ENCODE measurements around the gene MED29.

Gene MED29

DNA sequence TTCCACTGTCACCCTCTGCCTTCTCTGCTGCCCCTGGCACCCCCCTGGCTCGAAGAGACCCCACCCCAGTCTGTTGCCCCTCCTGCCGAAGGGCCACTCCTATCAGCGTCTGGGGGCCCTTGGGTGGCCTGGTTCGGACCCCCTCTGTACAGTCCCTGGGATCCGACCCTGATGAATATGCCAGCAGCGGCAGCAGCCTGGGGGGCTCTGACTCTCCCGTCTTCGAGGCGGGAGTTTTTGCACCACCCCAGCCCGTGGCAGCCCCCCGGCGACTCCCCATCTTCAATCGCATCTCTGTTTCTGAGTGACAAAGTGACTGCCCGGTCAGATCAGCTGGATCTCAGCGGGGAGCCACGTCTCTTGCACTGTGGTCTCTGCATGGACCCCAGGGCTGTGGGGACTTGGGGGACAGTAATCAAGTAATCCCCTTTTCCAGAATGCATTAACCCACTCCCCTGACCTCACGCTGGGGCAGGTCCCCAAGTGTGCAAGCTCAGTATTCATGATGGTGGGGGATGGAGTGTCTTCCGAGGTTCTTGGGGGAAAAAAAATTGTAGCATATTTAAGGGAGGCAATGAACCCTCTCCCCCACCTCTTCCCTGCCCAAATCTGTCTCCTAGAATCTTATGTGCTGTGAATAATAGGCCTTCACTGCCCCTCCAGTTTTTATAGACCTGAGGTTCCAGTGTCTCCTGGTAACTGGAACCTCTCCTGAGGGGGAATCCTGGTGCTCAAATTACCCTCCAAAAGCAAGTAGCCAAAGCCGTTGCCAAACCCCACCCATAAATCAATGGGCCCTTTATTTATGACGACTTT lies 17.4 kb downstream of the MED29 start:
- DNase-seq (ENCODE audit: insufficient read length, low spot score) (no peak), FAIRE-seq (no peak)
- no peak for TF ChIP-seq POLR2A (IDR thresholded peaks at IDR 0.05; ENCODE audit: low read depth, low read length)

DNA sequence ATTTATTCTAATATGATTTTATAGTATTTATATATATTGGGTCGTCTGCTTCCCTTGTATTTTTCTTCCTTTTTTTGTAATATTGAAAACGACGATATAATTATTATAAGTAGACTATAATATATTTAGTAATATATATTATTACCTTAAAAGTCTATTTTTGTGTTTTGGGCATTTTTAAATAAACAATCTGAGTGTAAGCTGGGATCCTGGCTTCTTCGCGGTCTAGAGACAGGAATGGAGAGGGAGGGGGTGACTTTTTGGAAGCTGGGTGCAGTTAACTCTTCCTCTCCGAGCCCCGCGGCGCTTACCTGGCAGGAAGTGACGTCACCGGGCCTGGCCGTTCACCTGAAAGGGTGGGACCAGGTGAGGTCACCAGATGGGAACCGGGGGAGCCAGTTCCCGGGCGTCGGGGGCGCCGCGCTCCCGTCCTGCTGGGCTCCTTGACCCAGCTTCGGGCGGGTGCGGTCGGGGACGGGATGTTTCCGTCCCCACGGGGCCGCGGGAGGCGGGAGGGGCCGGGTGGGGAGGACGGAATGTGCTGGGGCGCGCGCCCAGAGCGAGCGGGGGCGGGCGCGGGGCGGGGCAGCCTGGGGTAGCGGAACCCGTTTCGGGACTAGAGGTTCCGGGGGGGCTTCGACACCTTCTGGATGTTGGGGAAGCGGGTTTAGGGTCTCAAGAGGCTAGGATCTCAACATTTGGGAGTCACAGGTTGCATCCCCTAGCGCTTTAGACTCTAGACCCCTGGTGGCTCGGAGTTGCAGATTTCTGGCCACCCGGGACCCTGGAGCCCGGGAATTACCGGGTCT lies 18.2 kb downstream of the MED29 start:
- peak; percentile 75 for DNase-seq (ENCODE audit: insufficient read length, low spot score)
- no peak for TF ChIP-seq POLR2A (IDR thresholded peaks at IDR 0.05; ENCODE audit: low read depth, low read length)
- FAIRE-seq = no peak

DNA sequence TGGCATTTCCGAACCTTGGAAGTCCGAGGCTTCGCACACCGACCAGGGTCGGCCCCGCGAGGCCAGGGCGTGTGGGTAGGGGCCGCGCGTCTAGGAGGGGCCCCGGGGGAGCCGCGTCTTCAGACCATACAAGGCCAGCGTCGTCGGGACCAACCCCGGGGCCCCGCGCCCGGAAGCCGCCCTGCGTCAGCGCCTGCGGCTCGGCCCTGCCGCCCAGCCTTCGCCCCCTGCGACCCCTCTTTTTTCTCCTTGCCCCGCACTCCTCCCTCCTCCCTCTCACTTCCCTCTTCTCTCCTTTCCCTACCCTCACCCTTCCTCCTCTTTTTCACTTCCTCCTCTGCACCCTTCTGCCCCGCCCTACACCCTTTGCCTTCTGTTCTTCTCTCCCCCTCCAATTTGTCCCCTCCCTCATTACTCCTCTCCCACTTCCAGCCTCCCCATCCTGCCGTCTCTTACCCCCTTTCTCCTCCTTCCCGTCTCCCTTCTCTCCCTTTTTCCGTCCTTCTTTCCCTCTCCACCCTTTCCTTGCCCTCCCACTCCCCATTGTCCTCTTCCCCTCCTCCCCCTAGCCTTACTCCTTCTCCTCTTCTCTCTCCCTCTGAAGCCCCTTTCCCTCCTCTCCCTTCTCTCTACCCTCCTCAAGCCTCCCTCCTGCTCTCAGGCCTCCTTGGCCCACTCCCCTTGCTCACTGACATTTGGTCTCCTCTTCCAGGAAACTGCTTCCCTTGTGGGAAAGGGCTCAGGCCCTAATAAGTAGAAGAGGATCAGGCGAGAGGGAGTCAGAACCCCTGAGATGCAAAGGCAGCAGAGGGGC lies 19.0 kb downstream of the MED29 start:
- TF ChIP-seq POLR2A (IDR thresholded peaks at IDR 0.05; ENCODE audit: low read depth, low read length) = no peak
- FAIRE-seq (no peak), DNase-seq (ENCODE audit: insufficient read length, low spot score) (no peak)

DNA sequence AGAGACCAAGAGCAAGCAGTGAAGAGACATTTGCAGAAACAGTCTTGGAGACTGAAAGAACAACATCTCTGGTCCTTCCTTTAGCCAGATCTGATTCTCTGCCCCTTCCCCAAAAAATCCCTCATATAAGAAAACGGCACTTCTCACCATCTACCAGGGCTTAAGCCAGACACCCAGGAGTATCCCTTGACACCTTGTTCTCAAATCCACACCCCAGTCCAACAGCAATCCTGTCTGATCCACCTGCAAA lies 19.6 kb downstream of the MED29 start:
- DNase-seq (ENCODE audit: insufficient read length, low spot score) (no peak), FAIRE-seq (no peak)
- TF ChIP-seq POLR2A (IDR thresholded peaks at IDR 0.05; ENCODE audit: low read depth, low read length) = no peak

DNA sequence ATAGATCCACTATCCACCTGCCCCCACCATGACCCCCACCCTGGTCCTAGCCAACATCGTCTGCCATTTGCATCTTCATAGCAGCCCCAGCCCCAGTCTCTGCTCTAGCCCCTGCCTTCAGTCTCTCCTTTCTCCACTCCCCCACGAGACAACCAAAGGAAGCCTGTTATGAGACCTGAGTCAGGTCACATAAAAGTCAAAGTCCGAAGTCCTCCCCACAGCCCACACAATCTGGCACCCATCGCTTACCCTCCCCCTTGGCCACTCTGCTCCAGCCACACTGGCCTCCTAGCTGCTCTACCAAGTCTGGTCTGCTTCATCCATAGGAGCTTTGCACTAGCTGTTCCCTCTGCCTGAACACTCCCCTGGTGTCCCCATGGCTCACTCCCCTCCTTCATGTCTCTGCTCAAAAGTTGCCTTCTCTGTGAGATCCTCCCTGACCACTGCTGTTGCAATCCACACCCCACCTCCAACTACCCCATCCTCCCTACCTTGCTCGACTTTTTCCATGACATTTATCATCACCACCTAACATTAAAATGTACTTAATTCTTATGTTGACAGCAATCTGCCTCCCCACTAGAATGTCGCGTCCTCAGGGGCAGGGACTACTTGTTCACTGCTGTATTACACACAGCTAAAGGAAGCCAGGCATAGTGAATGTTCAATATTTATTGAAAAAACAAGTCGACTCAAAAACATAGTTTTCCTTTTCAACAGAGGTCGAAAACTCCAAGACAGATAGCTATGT lies 20.1 kb downstream of the MED29 start:
- FAIRE-seq (no peak), DNase-seq (ENCODE audit: insufficient read length, low spot score) (no peak)
- no peak; the same call in 1 of the 2 replicates for TF ChIP-seq POLR2A (IDR thresholded peaks at IDR 0.05; ENCODE audit: low read depth, low read length)

DNA sequence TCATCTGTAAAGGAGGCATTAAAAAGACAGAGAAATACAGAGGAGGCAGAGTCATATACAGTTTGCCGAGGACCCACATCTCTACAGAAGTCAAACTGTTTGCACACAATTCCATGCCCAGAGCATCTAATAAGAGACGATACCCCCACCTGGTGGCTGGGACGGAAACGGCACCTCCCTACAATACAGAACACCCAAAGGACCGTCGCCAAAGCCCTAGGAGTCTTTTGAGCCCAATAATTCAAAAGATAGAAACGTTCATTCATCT lies 20.6 kb downstream of the MED29 start:
- DNase-seq (ENCODE audit: insufficient read length, low spot score) (peak; percentile 95), FAIRE-seq (peak; percentile 20)
- TF ChIP-seq POLR2A (IDR thresholded peaks at IDR 0.05; ENCODE audit: low read depth, low read length) = no peak

DNA sequence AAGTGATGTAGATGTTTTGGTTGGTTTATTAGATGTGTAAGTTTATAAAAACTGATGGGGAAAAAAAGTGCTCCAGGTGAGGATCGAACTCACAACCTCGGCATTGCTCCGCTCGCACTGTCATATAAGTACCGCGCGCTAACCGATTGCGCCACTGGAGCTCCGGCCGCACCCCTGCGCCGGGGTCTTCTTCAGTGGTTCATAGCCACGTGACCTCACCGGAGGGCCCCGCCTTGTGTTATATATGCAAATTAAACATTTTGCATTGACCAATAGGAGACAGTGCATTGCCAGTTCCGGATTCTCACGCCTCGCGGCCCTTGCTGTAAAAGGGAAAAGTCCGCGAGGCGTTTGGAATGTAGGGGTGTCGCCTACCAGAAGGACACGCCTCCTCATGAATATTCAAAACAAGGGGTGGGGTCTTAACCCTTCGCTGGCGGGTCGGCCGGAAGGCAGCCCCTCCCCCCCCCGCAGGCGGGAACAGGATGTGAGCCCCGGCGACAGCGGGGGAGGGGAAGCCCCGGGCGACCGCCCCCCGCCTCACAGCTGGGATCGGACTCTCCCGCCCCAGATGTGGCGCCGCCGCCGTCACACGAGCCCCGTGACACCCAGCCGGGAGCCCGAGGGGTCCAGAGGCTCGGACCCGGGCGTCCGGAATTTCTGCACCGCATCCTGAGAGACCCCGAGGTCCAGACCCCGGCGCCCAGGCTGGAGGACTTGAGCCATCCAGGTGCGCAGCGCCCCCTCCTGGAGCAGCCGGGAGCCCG lies 21.1 kb downstream of the MED29 start, which contains the start of gene PLEKHG2:
TSS of gene PLEKHG2 (plus strand) at position 570 of the 767 bp plus-strand sequence. CDS start 1,418 bp downstream, outside the sequence.
- FAIRE-seq (peak; percentile 87), DNase-seq (ENCODE audit: insufficient read length, low spot score) (peak; percentile 98)
- TF ChIP-seq POLR2A (IDR thresholded peaks at IDR 0.05; ENCODE audit: low read depth, low read length) = no peak; the same call in 1 of the 2 replicates

DNA sequence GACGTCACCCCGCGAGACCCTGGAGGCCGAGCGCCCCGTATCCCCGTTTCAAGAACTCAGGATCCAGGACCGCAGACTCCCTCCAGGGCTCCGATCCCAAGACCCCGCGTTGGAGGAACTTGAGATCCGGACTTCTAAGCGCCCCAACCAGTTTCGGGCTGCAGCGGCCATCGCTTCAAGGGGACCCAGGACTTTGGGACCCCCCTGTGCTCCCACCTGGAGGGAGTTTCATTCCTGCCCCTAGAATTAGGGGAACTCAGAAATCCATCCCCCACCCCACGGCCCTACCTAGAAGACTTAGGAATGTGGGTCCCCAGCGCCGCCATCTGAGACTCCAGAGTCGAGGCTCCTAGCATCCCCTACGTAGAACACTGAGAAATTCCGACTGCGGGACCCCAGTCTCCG lies 21.7 kb downstream of the MED29 start:
- TF ChIP-seq POLR2A (IDR thresholded peaks at IDR 0.05; ENCODE audit: low read depth, low read length) = no peak
- no peak for FAIRE-seq
- DNase-seq (ENCODE audit: insufficient read length, low spot score) = no peak

DNA sequence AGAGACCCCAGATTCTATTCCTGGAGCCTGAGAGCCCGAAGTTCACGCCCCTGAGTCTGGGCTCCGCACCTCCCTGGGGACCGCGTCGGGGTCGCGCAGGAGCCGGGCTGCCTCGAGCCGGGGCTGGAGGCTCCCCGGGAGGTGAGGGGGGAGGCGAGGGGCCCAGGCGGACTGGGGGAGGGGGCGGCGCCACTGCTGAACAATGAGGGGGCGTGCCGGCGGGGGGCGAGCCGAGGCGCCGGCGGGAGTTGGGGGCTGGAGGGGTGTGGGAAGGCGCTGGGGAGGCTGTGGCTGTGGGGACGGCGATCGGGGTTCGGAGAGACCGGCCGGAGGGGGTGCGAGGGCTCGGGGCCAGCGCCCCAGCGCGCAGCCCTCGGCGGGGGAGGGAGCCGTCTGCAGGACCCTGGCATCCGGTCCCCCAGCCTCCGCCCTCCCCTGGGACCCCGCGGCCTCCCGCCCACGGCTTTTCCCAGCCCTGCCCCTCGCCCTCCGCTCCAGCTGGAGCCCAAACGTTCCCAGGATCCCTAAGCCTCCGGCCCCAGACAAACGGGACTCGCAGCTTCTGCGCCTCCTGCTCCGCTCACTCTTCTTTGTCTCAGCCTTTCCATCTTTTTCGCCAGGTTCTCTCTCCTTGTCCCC lies 22.2 kb downstream of the MED29 start:
- TF ChIP-seq POLR2A (IDR thresholded peaks at IDR 0.05; ENCODE audit: low read depth, low read length) = peak; percentile 25; the same call in 1 of the 2 replicates
- no peak for FAIRE-seq
- DNase-seq (ENCODE audit: insufficient read length, low spot score) = no peak

DNA sequence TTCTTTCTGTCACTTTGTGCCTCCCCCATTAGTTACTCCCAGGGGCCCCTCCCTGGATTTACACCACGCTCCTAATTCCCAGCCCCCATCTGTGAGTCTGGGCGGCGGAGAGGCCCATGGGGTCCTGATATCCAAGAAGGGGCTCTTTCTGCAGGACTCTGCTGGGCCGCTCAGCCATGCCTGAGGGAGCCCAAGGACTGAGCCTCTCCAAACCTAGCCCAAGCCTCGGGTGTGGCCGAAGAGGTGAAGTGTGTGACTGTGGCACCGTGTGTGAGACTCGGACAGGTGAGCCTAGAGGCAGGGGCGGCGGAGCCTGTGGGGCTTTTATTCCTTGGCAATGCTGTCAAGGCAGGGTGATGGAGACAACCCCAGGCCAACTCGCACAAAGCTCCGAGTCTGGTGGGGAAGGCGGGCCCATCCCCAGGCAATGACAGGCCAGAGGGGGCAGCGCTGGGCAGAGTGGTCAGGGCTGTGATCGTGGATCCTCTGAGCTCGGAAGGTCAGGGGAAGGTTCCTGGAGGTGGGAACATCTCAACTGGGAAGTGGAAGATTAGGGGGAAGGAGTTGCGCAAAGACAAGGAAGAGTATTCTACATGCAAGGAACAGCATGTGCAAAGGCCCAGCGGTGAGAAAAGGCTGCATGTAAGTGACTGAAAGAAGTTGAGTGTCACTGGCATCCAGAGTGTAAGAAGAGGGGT lies 22.9 kb downstream of the MED29 start:
- DNase-seq (ENCODE audit: insufficient read length, low spot score) = no peak

DNA sequence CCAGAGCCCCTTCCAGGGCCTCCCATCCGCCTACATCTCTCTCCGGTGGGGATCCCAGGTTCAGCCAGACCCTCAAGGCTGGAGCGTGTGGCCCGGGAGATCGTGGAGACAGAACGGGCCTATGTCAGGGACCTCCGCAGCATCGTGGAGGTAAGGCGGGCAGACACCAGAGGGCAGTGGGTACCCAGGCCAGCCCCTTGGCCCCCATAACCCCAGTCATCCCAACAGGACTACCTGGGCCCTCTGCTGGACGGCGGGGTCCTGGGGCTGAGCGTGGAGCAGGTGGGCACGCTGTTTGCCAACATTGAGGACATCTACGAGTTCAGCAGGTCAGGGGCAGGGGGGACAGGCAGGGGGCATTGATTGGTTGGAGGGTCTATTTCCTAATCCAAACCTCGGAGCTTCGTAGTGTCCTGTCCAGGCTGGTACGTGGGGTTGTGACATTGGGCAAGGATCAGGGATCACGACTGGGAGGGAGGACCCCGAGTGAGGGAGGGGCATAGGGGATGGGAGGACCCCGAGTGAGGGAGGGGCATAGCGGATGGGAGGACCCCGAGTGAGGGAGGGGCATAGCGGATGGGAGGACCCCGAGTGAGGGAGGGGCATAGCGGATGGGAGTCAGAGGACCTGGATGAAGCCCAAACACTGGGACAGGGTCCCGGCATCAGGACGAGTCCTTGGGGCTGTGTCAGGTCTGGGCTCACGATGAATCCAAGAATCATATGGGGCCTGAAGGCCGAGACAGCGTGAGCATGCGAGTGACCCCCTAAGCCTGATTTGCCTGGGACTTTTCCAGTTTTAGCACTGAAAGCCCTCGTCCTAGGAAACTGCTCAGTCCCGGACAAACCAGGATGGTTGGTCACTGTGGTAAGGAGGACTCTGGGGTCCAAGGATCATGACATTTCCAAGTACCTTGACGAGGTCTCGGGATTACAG lies 24.2 kb downstream of the MED29 start:
- TF ChIP-seq POLR2A (IDR thresholded peaks at IDR 0.05; ENCODE audit: low read depth, low read length) = no peak
- DNase-seq (ENCODE audit: insufficient read length, low spot score) = no peak
- no peak for FAIRE-seq

More for the DNA sequence above, 22.9 kb downstream of the MED29 start:
- TF ChIP-seq POLR2A (IDR thresholded peaks at IDR 0.05; ENCODE audit: low read depth, low read length) = no peak
- FAIRE-seq = no peak

All from H54 (cell line).